ENCODE results near the gene YES1. TPM values are rescaled to one million over a fixed set of nuclear protein-coding genes. Genes with fewer than 3 reads are reported as not detected.

YES1 gene
- total and polyA plus RNA-seq, 2 of the 13 experiments (the other 11 are each of a cell fraction or from before 2014, with no cell fraction given): 17.2 to 70.8 TPM

DNA sequence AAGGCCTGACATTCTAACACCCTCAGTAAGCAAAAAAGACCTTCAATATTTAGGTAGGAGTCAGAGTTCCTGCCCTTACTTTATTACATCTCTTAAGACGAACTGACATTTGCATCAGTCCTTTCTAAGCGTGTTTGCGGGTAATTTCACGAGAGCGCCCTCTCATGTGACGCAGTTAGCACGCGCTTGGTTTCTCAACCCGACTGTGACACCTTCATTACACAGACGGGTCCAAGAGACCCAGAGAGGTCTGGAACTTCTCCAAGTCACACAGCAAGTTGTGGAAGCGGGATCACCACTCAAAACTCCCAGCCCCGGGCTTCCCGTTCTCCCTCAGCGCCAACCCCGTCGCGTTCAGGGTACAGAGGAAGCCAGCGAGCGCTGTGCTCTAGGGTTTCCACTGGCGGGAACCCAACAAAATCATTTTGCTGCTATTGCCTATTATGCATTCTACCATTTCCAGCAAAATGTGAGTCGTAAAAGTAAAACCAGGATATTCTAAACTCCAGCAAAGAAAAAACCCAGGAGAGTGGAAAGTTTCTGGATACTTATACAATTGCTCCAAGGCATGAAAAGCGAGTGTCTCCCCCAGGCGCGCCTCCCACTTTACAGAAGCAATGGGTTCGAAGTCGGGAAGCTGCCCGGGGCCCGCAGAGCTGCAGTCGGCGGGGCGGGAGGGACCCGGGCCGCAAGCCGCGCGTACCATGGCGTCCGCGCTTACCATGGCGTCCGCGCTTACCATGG lies 100.2 kb downstream of the YES1 start (continued):
- TF ChIP-seq EP300 (IDR thresholded peaks at IDR 0.05; ENCODE audit: low read depth in 2 of 2, low read length in 2 of 2) (no peak), EP300 (CRISPR knock-in tag; IDR thresholded peaks at IDR 0.05; ENCODE audit: borderline replicate concordance) (no peak), ZBTB38 (CRISPR knock-in tag; IDR thresholded peaks at IDR 0.05) (no peak), SIX4 (CRISPR knock-in tag; IDR thresholded peaks at IDR 0.05) (no peak), ZNF720 (CRISPR knock-in tag; IDR thresholded peaks at IDR 0.05) (no peak), SRSF4 (IDR thresholded peaks at IDR 0.05; ENCODE audit: low read depth, low read length, poor library complexity, severe bottlenecking) (no peak), ZSCAN20 (CRISPR knock-in tag; IDR thresholded peaks at IDR 0.05; ENCODE audit: borderline replicate concordance) (no peak), PRPF4 (IDR thresholded peaks at IDR 0.05; ENCODE audit: low read depth, low read length, poor library complexity, severe bottlenecking) (no peak), SOX6 (IDR thresholded peaks at IDR 0.05) (no peak), SOX6 (CRISPR knock-in tag; IDR thresholded peaks at IDR 0.05) (no peak), SP140L (CRISPR knock-in tag; IDR thresholded peaks at IDR 0.05; ENCODE audit: borderline replicate concordance) (no peak), NFKB2 (CRISPR knock-in tag; IDR thresholded peaks at IDR 0.05; ENCODE audit: borderline replicate concordance) (peak; percentile 14; the same call in 1 of the 2 replicates), ZNF501 (CRISPR knock-in tag; IDR thresholded peaks at IDR 0.05) (peak; percentile 54), JDP2 (CRISPR knock-in tag; IDR thresholded peaks at IDR 0.05; ENCODE audit: borderline replicate concordance) (no peak), DMAP1 (CRISPR knock-in tag; IDR thresholded peaks at IDR 0.05) (no peak)
- TF ChIP-seq, protein P1, sequence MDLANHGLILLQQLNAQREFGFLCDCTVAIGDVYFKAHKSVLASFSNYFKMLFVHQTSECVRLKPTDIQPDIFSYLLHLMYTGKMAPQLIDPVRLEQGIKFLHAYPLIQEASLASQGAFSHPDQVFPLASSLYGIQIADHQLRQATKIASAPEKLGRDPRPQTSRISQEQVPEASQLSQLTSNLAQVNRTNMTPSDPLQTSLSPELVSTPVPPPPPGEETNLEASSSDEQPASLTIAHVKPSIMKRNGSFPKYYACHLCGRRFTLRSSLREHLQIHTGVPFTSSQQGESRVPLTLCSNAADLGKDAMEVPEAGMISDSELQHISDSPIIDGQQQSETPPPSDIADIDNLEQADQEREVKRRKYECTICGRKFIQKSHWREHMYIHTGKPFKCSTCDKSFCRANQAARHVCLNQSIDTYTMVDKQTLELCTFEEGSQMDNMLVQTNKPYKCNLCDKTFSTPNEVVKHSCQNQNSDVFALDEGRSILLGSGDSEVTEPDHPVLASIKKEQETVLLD (CRISPR knock-in tag; IDR thresholded peaks at IDR 0.05; ENCODE audit: low read depth): no peak
- TF ChIP-seq, protein P2, sequence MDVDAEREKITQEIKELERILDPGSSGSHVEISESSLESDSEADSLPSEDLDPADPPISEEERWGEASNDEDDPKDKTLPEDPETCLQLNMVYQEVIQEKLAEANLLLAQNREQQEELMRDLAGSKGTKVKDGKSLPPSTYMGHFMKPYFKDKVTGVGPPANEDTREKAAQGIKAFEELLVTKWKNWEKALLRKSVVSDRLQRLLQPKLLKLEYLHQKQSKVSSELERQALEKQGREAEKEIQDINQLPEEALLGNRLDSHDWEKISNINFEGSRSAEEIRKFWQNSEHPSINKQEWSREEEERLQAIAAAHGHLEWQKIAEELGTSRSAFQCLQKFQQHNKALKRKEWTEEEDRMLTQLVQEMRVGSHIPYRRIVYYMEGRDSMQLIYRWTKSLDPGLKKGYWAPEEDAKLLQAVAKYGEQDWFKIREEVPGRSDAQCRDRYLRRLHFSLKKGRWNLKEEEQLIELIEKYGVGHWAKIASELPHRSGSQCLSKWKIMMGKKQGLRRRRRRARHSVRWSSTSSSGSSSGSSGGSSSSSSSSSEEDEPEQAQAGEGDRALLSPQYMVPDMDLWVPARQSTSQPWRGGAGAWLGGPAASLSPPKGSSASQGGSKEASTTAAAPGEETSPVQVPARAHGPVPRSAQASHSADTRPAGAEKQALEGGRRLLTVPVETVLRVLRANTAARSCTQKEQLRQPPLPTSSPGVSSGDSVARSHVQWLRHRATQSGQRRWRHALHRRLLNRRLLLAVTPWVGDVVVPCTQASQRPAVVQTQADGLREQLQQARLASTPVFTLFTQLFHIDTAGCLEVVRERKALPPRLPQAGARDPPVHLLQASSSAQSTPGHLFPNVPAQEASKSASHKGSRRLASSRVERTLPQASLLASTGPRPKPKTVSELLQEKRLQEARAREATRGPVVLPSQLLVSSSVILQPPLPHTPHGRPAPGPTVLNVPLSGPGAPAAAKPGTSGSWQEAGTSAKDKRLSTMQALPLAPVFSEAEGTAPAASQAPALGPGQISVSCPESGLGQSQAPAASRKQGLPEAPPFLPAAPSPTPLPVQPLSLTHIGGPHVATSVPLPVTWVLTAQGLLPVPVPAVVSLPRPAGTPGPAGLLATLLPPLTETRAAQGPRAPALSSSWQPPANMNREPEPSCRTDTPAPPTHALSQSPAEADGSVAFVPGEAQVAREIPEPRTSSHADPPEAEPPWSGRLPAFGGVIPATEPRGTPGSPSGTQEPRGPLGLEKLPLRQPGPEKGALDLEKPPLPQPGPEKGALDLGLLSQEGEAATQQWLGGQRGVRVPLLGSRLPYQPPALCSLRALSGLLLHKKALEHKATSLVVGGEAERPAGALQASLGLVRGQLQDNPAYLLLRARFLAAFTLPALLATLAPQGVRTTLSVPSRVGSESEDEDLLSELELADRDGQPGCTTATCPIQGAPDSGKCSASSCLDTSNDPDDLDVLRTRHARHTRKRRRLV (CRISPR knock-in tag; IDR thresholded peaks at IDR 0.05): no peak
- TF ChIP-seq, protein P3, sequence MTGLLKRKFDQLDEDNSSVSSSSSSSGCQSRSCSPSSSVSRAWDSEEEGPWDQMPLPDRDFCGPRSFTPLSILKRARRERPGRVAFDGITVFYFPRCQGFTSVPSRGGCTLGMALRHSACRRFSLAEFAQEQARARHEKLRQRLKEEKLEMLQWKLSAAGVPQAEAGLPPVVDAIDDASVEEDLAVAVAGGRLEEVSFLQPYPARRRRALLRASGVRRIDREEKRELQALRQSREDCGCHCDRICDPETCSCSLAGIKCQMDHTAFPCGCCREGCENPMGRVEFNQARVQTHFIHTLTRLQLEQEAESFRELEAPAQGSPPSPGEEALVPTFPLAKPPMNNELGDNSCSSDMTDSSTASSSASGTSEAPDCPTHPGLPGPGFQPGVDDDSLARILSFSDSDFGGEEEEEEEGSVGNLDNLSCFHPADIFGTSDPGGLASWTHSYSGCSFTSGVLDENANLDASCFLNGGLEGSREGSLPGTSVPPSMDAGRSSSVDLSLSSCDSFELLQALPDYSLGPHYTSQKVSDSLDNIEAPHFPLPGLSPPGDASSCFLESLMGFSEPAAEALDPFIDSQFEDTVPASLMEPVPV (CRISPR knock-in tag; IDR thresholded peaks at IDR 0.05): no peak
- TF ChIP-seq, protein P4, sequence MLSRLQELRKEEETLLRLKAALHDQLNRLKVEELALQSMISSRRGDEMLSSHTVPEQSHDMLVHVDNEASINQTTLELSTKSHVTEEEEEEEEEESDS (CRISPR knock-in tag; IDR thresholded peaks at IDR 0.05; ENCODE audit: borderline replicate concordance): no peak
- TF ChIP-seq, protein P5, sequence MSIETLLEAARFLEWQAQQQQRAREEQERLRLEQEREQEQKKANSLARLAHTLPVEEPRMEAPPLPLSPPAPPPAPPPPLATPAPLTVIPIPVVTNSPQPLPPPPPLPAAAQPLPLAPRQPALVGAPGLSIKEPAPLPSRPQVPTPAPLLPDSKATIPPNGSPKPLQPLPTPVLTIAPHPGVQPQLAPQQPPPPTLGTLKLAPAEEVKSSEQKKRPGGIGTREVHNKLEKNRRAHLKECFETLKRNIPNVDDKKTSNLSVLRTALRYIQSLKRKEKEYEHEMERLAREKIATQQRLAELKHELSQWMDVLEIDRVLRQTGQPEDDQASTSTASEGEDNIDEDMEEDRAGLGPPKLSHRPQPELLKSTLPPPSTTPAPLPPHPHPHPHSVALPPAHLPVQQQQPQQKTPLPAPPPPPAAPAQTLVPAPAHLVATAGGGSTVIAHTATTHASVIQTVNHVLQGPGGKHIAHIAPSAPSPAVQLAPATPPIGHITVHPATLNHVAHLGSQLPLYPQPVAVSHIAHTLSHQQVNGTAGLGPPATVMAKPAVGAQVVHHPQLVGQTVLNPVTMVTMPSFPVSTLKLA (IDR thresholded peaks at IDR 0.05): no peak

Data from HepG2 (cell line).